Central memory CD4-positive, alpha-beta T cell (primary cell): ENCODE data around the gene MRPL21.
"Not testable (repeated sequence)": the region's sequence is repeated elsewhere in the genome, so short reads cannot be mapped to it uniquely, and the experiment has no call there.

ENCODE experiments used
- DNase-seq: peaks from one replicate; pipeline ENCODE4 v3.0.0; 2022

Gene MRPL21

DNA sequence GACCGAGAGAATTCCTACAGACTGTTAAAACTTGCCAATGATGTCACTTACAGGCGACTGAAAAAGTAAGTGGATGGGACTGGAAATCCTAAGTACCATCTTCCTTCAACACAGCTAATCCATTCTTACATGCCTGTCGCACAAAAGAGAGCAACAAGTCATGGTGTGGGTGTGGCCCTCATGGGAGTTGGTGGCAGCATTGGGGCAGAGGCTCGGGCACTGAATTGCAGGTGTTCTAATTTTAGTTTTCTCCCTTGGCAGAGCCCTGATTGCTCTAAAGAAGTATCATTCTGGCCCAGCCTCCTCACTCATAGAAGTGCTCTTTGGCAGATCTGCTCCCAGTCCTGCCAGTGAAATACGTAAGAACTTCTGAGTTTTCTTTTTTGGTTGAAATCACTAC lies 4.6 kb upstream of the MRPL21 start:
- DNase-seq: no peak

DNA sequence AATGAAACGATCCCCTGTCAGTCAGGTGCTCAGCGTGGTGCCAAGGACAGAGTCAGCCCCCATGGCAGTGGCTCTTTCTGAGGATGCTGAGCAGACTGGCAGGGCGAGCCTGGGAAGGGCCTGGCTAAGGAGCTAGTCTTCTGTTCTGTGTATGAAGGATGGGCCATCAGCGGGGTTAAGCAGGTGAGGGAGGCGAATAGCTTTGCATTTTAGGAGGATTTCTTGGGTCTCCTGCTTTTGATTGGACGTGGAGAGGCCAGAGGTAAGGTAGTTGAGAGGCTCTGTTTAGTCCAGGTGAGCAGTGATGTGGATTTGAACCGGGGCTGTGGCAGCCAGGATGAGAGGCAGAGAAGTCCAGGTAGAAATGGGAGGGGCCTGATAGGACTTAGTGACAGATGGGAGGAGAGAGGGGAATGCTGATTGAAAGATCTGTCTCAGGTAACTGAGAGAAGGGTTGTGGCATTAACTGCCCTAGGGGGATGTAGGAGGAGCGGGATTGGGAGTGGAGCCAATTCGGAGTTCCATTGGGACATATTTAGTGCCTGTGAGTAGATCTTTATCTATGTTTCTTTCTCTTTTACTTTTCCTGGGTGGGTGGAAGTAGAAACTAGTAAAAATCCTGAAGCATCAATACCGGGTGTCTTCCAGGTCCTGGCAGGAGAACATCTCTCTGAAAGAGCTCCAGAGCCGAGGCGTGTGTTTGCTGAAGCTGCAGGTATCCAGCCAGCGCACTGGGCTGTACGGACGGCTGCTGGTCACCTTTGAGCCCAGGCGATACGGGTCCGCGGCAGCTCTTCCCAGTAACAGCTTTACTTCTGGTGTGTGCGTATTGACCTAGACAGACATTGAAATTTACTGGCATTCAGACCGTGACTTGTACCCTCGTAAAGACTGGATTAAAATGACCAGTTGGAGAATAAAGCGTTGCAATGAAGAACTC lies 2.1 kb upstream of the MRPL21 start:
- no peak for DNase-seq

DNA sequence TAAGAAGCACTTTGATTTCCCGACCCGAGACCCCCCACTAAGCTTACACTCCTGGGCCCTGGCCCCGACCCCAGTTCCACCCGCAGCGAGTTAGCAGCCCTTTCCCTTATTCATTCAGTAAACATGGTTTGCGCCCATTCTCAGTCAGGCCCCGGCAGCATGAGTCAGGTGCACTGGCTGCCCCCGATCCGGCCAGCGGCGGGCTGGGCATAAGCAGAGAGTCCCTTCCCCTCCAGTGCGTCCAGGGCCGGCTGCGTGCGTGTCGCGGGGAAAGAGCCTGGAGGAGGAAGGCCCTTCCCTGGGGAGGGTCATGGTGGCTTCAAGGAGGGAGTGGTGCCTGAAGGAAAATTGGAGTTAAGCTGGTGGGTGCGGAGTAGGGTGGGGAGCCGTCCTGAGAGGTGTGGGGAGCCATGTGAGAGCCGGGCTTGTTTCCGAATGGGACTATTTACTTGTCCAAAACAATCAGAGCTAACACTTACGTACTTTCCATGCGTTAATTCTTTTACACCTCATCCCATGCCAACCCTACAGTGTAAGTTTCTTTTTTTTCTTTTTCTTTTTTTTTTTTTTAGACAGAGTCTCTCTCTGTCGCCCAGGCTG lies 716 bp upstream of the MRPL21 start:
- no peak for DNase-seq

DNA sequence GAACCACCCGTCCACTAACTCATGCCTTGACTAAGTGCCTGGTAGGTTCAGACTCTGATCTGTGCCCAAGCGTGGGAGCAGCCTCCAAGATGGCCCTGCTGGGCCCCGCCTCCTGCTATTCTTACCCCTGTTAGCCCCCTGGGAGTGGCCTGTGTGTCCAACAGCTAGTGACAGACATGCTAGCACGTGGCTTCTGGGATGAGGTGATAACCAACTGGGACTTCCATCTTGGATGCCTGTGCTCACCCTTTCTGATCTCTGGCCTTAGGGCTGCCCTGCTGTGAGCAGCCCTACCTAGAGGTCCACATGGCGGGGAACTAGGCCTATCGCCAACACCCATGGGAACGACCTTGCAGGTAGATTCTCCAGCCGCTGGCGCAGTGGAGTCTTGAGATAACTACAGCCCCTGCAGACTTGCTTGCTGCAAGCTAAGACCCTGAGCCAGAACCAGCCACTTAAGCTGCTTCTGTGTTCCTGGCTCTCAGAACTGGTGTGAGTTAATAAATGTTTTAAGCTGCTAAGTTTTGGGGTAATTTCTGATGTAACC lies 2.7 kb downstream of the MRPL21 start:
- no peak for DNase-seq

DNA sequence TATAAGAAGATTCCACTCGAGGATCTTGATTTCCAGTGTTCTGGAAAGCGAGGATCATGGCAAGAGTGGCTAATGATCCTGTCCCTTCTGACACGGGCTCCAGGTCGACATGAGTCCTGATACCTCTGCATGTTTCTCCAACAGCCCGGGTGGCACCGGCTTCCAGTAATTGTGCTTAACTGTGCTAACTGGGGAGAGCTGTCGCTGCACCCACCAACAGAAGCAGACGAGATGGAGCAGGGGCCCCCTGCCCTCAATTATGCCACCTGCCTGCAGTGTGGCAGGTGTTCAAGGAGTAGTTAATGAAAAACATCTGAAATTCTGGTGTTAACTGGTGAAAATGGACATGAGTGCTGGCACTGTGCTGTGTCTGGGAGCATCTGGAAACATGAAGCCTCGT lies 6.2 kb downstream of the MRPL21 start:
- DNase-seq: no peak

DNA sequence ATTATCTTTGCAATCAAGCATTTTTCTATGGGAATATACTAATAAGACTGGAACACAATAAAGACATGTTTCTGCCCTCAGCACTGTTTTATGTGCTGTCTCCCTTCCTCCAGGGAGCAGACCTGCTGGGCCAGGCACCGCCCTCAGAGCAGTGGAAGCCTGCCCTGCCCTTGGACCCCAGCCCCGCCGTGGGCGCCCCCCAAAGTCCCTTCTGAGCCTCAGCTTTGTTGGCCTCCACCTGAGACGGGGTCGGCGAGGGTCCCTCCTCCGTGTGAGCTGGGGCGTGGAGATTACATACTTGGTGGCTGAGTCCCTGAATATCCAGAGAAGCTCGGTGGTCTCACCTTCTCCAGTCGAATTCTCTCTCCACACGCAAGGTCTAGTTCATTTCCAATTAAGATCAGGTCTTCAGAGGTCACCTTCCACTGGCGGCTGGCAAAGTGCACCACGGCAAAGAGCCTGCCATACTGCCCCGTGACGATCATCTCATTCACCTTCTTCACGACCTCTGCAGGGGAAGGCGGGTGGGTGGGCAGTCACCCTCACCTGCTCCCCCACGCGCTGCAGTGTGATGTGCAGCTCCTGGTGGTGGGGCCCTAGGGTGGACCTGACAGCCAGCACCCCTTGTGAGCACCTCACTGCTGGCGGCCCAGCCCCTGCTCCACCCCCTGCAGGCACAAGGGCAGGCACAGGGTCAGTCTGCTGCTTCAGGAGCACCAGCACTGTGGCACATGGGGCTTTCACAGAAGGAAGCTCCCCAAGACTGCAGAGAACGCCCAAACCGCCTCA lies 7.3 kb downstream of the MRPL21 start:
- DNase-seq: no peak

DNA sequence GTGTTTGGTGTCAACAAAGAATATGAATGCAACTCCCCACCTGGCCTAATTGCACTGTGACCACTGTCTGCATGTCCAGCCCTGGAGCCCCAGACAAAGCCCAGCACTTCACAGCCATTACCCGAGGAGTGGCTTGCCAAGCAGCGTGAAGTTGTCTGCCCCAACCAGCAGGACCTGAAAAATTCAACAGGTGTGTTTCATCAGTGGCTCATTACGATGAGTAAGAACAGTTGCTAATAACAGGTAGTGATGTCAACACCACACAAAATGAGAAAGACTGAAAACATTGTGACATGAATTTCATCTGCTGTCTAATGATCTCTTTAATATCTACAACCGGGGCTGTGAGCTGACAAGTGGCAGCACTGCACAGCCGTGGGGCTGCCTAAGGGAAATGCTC lies 10.3 kb downstream of the MRPL21 start:
- no peak for DNase-seq

DNA sequence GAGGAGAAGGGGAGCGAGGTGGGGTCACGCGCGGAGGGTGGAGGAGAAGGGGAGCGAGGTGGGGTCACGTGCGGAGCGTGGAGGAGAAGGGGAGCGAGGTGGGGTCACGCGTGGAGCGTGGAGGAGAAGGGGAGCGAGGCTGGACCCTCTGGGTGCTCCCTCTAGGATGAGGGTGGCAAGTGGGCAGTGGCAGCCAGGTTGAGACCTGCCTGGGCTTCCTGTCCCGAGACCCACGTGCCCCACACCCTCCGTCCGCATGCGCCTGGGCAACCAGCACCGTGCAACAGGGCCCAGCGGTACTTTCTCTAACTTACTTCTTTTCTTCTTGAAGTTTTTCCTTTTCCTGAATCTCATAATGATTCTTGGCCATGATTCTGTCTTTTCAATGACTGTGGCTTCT lies 11.1 kb downstream of the MRPL21 start:
- DNase-seq: no peak

DNA sequence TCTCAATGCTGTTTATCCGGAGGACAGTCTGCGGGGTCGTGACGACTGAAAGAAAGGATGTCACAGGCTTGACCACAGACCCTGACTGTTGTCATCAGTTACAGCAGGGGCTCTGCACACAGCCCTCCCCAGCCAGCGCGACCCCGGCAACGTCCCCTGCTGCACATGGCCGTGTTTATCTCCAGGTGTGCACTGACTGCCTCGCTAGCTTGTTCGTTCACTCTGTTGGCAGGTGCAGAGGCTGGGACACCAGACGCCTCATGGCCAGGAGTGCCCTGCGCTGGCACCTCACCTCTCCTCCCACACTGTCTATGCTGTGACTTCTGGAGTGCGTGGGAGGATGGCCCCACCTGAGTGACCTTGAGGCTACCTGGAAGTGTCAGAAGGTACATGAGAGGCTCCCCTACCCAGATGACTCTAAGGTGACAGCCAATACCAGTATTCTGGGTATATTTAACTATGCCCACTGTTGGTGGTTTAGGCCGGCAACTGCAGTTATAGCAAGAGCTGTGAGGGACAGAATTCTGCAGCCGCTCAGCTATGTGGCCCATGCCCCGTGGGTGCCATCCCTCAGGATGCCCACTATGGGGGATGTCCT lies 12.2 kb downstream of the MRPL21 start:
- no peak for DNase-seq

DNA sequence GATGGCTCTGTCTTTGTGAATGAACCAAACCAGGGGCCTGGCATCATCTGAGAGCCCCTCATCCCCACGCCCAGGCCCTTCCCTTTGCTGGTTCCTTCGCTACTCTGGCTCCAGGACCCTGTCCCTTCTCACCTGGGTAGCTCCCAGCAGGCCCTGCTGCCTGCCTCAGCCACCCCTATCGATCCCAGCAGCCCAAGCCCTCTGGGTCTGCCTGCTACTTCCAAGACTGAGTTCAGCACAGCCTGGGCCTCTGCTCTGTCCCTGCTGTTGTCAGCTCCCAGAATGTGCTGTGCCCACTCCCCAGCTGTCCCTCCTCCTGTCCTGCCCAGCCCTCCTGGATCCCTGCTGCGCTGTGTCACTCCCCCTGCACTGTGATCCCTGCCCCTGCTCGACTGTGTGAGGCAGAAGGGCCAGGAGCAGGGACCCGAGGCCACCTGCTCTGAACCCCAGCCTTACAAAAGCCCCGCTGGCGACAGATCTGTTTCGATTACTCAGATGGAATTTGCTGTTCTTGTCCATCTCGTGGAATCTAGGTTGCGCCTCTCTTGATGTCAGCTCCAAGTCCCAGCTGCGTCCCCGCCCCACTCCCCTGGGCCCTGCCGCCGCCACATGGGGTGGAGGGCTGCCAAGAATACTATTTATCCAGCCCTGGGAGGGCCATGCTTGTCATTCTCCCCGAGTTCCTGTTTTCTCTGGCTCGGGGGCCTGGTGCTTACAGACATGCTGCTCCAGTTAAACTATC lies 13.0 kb downstream of the MRPL21 start:
- DNase-seq: no peak

DNA sequence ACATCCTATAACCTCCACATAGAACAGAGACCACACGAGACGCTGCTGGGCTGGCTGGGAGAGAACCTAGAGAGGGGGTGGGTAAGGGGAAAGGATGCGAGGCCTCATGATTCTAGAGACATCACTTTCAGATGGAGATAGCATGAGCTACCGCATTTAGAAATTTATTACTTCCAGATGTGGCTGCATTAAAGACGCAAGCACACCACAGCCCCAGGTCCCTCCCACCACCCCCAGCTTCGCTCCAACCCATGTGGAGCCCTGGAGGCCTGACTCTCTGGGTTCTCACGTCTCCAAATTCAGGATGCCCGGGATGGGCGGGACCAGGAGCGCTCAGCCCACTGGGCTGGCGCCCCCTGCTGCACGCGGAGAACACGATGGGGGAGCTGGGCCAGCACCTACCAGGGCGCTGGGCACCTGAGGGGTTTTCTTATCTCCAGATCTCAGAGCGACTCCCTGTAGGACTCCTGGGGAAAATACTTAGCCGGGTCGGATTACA lies 13.6 kb downstream of the MRPL21 start:
- DNase-seq: no peak

DNA sequence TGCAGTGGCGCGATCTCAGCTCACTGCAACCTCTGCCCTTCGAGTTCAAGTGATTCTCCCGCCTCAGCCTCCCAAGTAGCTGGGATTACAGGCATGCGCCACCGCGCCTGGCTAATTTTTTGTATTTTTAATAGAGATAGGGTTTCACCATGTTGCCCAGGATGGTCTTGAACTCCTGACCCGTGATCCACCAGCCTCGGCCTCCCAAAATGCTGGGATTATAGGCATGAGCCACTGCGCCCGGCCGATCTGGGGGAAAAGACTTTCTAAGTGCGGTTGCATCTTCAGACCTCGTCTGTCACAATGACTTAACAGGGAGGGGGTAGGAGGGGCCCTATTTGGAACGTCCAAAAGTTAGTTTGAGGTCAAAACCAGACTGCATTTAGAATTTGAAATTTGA lies 18.8 kb downstream of the MRPL21 start:
- DNase-seq: not testable (repeated sequence)

DNA sequence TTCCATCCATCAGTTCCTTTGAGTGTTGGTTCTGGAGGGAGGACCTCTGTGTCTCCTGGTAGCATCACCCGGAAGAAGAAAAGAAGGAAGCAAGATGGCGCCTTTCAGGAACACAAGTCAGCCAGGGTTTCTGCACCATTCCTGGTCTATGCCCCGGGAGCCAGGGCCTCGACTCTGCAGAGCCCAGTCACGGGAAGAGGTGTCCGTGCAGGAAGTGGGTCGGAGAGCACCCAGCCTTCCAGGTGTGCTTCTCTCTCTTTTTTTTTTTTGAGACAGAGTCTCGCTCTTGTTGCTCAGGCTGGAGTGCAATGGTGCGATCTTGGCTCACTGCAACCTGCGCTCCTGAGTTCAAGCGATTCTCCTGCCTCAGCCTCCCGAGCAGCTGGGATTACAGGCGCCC lies 21.2 kb downstream of the MRPL21 start:
- no peak for DNase-seq

DNA sequence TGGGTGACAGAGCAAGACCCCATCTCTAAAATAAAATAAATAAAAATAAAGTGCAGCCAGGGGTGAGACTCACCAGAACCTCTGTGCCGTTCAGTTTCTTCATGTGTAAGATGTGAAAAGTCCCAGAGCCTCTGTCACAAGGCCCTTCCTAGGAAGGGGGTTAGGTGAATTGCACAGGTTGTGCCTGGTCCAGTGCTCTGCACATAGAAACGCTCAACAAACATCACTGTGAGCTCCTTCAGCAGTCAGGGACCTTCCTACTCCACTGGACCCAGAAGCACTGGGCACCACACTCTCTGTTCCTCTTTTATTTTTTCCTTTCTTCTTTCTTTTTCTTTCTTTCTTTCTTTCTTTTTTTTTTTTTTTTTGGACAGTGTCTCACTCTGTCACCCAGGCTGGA lies 22.3 kb downstream of the MRPL21 start:
- no peak for DNase-seq

DNA sequence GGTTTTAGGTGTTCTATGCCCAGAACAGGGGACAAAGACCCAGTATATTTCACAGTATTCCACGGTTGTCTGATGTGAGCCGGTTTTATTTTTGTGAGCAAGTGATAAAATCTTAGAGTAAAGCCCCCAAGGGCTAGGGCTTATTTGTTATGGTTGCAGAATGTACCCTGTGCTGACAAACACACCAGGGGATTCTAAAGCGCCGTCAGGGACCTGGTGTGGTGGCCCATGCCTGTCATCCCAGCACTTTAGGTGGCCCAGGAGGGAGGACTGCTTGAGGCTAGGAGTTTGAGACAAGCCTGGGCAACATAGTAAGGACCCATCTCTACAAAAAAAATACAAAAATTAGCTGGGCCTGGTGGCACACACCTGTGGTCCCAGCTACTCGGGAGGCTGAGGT lies 22.8 kb downstream of the MRPL21 start:
- no peak for DNase-seq

DNA sequence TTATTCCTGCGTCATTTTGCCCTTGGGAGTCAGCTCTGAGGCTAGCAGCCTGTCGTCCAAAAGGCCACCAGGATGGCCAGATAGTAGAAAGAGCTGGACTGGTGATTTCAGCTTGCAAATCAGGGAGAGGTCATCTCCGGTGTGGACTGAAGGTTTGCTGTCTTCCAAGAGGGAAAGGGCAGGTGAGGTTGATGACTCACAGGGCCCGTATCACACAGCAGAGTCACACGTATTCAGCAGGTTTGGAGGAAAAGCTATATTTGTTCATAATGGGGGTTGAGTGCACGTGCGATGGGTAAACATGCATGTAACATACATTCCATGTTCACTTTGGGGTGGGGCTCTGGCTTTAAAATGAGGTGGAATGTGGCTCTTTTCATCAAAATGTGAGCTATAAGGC lies 25.6 kb downstream of the MRPL21 start:
- DNase-seq: no peak

DNA sequence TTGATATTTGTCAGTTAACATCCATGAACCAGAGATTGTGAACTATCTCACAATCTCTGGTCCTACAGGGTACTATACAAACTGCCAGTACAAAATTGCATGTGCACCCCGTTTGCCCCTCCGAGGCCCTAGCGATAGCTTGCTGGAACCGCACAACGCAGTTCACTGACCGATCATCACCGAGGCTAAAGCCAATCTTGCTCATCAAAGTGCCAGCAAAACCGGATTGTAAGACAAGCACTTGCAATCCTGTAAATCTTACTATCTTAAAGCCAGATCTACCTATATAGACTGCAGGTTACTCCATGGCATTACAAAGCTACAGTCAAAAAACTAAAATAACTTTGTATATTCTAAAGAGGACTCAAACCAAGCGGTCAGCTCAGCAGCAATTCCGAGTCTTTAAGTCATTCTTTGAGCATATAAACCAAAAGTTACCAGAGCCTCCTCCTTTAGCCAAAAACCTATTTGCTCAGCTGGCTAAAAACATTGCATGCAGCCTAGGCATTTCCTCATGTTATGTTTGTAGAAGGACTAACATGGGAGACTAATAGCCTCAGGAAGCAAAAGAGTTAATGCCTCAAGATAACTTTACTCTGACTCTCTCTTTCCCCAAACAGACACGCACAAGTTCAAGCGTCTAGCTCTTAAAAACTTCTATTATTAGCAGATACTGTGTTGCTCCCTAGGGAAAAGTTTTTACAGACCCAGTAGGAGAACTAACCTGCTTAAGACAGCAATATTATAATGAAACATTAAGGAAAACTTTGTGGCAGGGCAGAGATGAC lies 31.2 kb downstream of the MRPL21 start:
- no peak for DNase-seq

DNA sequence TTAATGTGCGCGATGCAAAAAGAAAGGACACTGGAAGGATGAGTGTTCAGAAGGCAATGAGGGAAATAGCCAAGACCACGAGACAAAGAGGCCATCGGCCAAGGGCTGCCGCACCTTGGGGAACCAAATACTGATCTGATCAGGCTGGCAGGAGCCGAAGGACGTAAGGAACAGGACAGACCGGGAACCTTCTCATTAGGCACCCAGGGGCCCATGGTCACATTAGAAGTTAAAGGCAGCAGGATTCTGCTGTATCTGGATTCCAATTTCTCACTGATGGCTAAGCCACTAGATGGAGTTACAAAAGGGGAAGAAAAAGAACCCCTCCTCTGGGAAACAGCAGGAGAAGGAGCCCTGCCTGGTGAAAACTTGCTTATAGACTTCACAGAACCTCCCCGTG lies 33.2 kb downstream of the MRPL21 start:
- DNase-seq: no peak

DNA sequence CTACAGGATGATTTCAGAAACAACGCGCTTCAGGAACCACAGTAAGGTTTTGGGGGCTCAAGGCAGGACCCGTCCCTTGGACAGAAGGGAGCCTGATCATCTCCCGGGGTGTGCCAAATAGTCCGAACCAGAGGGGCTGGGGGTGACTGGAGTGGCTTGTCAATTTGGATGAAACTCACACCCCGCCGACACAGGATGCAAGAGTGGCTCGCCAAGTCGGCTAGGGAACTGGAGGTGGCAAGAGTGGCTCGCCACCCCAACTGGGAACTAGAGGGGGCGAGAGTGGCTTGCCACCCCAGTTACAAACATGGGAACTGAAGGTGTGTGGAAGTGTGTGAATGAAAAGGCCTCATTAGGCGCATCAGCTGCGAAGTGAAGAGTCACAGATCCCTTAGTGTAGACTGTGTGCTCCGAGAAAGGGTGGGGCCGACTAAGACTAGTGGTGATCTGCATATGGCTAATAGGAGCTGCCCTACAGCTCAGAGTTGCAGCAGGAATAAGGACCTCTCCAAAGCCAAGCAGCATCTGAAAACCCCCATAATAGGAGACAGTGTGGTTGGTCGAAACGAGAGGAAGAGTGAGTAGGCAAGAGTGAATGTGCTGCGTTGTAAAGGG lies 35.3 kb downstream of the MRPL21 start:
- no peak for DNase-seq

DNA sequence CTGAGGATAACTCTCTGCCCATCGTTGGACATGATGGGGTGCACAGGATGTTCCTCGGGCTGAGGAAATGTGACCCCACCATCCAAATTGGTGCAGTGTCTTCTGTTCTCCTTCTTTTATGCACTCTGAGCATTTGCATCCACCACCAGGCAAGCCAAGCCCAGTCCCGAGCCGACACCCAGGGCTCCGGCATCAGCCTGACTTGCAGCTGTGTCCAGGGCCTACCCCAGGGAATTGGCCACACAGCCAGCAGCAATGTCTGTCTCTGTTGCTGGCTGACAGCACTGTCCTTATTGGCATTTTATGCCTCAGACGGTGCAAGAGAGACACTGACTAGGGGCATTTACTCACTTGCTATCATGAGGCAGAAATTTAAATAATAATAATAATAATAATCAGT lies 36.6 kb downstream of the MRPL21 start:
- no peak for DNase-seq

DNA sequence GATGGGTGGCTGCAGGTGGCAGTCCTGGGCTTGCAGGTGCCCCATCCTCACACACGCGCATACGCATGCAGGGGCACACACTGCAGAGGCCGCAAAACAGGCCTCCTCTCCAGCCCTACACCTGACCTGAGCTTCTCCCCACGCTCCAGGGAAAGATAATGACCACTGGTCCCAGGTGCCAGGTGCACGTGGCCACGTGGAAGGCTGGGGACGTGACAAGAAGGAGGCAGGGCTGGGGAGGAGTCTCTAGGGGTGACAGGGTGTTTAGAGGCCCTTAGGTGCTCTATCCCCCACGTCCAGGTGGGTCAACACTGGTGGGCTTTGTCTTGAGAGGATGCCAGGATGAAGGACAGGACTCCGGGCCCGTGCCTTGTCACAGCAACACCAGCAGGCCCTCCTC lies 38.4 kb downstream of the MRPL21 start:
- DNase-seq: no peak
